Esophagus squamous epithelium (tissue), 4 donors: ENCODE data around the gene WDR37.

Source experiments
- POLR2A ChIP-seq, 4 donors: fragments of 450-650 bp; IDR thresholded peaks; one replicate each; pipeline ENCODE4 v1.6.1; 2017; ENCODE audit warnings: antibody characterized with exemption in 4 of 4, mild to moderate bottlenecking in 4 of 4, moderate library complexity in 3 of 4
- TF ChIP-seq, protein P1 (sequence below), 6 experiments: fragments of 450-650 bp in 4 of 6; fragments of 200-600 bp in 2 of 6; sonication (generic) in 2 of 6; IDR thresholded peaks; one replicate each; pipeline ENCODE4 v1.5.1; 2016 to 2019; ENCODE audit warnings: antibody characterized with exemption in 6 of 6, mild to moderate bottlenecking in 4 of 6, moderate library complexity in 4 of 6

DNA sequence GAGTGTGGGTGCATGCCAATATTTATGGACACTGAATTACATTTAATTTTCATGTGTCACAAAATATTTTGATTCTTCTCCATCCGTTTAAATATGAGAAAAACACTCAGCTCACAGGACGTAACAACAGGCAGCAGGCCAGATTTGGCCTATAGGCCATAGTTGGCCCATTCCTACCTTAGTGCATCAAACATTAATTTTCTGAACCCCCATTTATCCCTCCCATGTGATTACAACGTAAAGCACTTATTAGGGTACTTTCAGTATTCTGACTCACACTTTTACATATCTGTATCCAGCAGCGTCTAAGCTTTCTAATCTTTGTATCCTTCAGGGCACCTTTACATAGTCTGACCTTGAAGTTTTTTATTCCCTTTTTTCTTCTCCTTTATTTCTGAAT is 11.2 kb upstream of the WDR37 start:
- TF ChIP-seq, protein P1, sequence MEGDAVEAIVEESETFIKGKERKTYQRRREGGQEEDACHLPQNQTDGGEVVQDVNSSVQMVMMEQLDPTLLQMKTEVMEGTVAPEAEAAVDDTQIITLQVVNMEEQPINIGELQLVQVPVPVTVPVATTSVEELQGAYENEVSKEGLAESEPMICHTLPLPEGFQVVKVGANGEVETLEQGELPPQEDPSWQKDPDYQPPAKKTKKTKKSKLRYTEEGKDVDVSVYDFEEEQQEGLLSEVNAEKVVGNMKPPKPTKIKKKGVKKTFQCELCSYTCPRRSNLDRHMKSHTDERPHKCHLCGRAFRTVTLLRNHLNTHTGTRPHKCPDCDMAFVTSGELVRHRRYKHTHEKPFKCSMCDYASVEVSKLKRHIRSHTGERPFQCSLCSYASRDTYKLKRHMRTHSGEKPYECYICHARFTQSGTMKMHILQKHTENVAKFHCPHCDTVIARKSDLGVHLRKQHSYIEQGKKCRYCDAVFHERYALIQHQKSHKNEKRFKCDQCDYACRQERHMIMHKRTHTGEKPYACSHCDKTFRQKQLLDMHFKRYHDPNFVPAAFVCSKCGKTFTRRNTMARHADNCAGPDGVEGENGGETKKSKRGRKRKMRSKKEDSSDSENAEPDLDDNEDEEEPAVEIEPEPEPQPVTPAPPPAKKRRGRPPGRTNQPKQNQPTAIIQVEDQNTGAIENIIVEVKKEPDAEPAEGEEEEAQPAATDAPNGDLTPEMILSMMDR (IDR thresholded peaks at IDR 0.05): no peak
- no peak for TF ChIP-seq POLR2A (IDR thresholded peaks at IDR 0.05)
